SH-SY5Y (cell line): ENCODE results near the gene NDFIP2.

Source experiments
- GATA2 ChIP-seq: IDR thresholded peaks from 2 replicates; pipeline ENCODE4 v1.6.1; 2011; ENCODE audit warnings: mild to moderate bottlenecking, low read depth, low read length
- GATA3 ChIP-seq: IDR thresholded peaks from 2 replicates; pipeline ENCODE4 v1.6.1; 2011; ENCODE audit warnings: low read depth, mild to moderate bottlenecking, low read length, moderate library complexity

GRCh38 chr13:79442706-79443105 lies 38.2 kb upstream of the NDFIP2 start:
- no peak for TF ChIP-seq GATA2
- no peak for TF ChIP-seq GATA3
